DND-41 (cell line): ENCODE results near the gene MANF.

Experiments used
- EZH2 ChIP-seq: IDR thresholded peaks from 3 replicates; pipeline ENCODE4 v1.6.1; 2012; ENCODE audit warnings: borderline replicate concordance, low read depth, mild to moderate bottlenecking, moderate library complexity, low read length, inconsistent platforms; ENCODE audit not compliant: severe bottlenecking
- TF ChIP-seq, protein P1 (sequence below): IDR thresholded peaks from 2 replicates; pipeline ENCODE4 v1.5.1; 2012; ENCODE audit warnings: borderline replicate concordance, low read length, moderate library complexity, mild to moderate bottlenecking; ENCODE audit not compliant: poor library complexity, severe bottlenecking; ENCODE audit errors: extremely low read depth

DNA sequence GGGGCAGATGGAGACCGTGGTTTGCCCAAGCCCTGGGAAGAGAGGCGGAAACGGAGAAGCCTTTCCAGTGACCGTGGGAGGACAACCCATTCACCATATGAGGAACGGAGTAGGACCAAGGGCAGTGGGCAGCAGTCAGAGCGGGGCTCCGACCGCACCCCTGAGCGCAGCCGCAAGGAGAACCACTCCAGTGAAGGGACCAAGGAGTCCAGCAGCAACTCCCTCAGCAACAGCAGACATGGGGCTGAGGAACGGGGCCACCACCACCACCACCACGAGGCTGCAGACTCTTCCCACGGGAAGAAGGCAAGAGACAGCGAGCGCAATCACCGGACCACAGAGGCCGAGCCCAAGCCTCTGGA is 8.0 kb downstream of the MANF start:
- TF ChIP-seq, protein P1, sequence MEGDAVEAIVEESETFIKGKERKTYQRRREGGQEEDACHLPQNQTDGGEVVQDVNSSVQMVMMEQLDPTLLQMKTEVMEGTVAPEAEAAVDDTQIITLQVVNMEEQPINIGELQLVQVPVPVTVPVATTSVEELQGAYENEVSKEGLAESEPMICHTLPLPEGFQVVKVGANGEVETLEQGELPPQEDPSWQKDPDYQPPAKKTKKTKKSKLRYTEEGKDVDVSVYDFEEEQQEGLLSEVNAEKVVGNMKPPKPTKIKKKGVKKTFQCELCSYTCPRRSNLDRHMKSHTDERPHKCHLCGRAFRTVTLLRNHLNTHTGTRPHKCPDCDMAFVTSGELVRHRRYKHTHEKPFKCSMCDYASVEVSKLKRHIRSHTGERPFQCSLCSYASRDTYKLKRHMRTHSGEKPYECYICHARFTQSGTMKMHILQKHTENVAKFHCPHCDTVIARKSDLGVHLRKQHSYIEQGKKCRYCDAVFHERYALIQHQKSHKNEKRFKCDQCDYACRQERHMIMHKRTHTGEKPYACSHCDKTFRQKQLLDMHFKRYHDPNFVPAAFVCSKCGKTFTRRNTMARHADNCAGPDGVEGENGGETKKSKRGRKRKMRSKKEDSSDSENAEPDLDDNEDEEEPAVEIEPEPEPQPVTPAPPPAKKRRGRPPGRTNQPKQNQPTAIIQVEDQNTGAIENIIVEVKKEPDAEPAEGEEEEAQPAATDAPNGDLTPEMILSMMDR = no peak
- TF ChIP-seq EZH2 = no peak
